ENCODE measurements around the gene LMBRD1.

DNA sequence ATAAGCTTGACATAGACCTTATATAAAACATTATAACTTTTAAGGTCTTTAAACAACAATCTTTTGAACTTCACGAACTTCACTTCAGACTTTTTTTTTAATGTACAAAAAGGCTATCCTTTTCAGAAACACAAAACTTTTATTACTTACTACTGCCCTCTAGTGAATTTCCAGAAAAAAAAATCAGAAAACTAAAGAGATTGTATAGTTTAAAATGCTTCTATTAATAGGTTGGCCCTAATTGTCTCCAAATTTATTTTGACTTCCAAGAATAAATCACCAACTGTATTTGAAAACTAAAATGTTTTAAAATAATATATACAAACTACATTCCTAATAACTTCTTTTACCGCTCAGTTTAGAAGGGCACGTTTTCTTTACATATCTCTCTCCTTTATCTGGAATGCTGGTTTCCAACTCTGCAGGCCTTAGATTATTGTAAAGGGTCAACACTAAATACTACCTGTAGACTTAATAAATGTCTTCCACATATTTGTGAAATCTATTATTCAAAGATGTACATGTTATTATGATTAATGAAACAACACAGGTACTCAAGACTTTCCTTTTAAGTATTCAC lies 66.8 kb downstream of the LMBRD1 start:
- TF ChIP-seq EZH2 (IDR thresholded peaks at IDR 0.05; ENCODE audit: insufficient read depth, poor library complexity, severe bottlenecking): no peak
- no peak for TF ChIP-seq EZH2phosphoT487 (IDR thresholded peaks at IDR 0.05; ENCODE audit: insufficient read depth, low read depth)
